HCT116 (cell line): ENCODE data around the gene UCP1. TPM values are rescaled to one million over a fixed set of nuclear protein-coding genes. Genes with fewer than 3 reads are reported as not detected.

Source experiments
- ATAC-seq: fragments of 200-7000 bp; cut with Tn5 transposase; 2 replicates; pipeline ENCODE4 v1.9.1; 2020; ENCODE audit warnings: mild to moderate bottlenecking, moderate library complexity
- BruUV-seq: library from RNA; stranded (reverse); fragments of 400-500 nt; replicated peaks from 2 replicates; lab custom pipeline; 2021; lab: Mats Ljungman, UMichigan
- CTCF ChIA-PET: fragments of 300-600 bp; sonication (Branson Sonifier 250); formaldehyde crosslinking; loops from one replicate; lab custom pipeline; 2021; ENCODE audit warnings: antibody characterized with exemption; lab: Charles Lee
- POLR2A ChIA-PET: fragments of 300-600, 350-600 bp; sonication (Branson Sonifier 250); formaldehyde crosslinking; loops from one replicate; lab custom pipeline; 2021; ENCODE audit warnings: antibody characterized with exemption; lab: Charles Lee
- RAD21 ChIA-PET, 2 experiments: fragments of 300-600 bp; sonication (Branson Sonifier 250); formaldehyde crosslinking; loops; one replicate each; lab custom pipeline; 2023; ENCODE audit warnings: low total read pairs in 2 of 2; ENCODE audit not compliant: uncharacterized antibody in 2 of 2, unreplicated experiment in 2 of 2, low non-redundant PET in 1 of 2; lab: Charles Lee
- DNase-seq: peaks from one replicate; pipeline ENCODE4 v3.0.0-alpha.2; 2010; ENCODE audit warnings: low read depth, low spot score
- H2AFZ ChIP-seq: fragments of 200-600 bp; shearing (Covaris generic), sonication (generic); 2 replicates; pipeline ENCODE4 v1.6.1; 2017; ENCODE audit warnings: low read depth, mixed run types, mixed read lengths, antibody characterized with exemption, low read length; ENCODE audit not compliant: poor library complexity, severe bottlenecking
- H3K27ac ChIP-seq: 2 replicates; pipeline ENCODE4 v1.5.1; 2012; ENCODE audit warnings: low read depth, low read length
- H3K27me3 ChIP-seq: fragments of 200-600 bp; sonication (generic); 2 replicates; pipeline ENCODE4 v1.6.1; 2016; ENCODE audit warnings: mixed run types, low read length, mixed read lengths; ENCODE audit not compliant: insufficient read depth
- H3K36me3 ChIP-seq, 2 experiments: fragments of 200-500 bp in 1 of 2; fragments of 200-600 bp in 1 of 2; sonication (Bioruptor generic) in 1 of 2; sonication (generic) in 1 of 2; 2 replicates each; pipeline versions ENCODE4 v1.5.1 to v1.6.1; 2014 to 2016; ENCODE audit warnings: low read length in 2 of 2, inconsistent platforms in 1 of 2, mixed read lengths in 1 of 2, mixed run types in 1 of 2; ENCODE audit not compliant: insufficient read depth in 2 of 2, control insufficient read depth in 1 of 2
- H3K4me1 ChIP-seq, 2 experiments: fragments of 200-600 bp in 1 of 2; sonication (generic) in 1 of 2; 2 replicates each; pipeline versions ENCODE4 v1.5.1 to v1.6.1; 2012 to 2017; ENCODE audit warnings: low read length in 2 of 2, inconsistent platforms in 1 of 2, mild to moderate bottlenecking in 1 of 2, mixed read lengths in 1 of 2, mixed run types in 1 of 2, moderate library complexity in 1 of 2; ENCODE audit not compliant: insufficient read depth in 2 of 2, control insufficient read depth in 1 of 2
- H3K4me2 ChIP-seq: fragments of 200-600 bp; sonication (generic); 2 replicates; pipeline ENCODE4 v1.6.1; 2017; ENCODE audit warnings: mixed run types, low read length, mixed read lengths
- H3K4me3 ChIP-seq, 2 experiments: fragments of 200-600 bp in 1 of 2; sonication (generic) in 1 of 2; replicated peaks in 1 of 2; 2 replicates each; pipeline ENCODE4 v1.5.1; 2011 to 2016; ENCODE audit warnings: low read length in 2 of 2, control low read depth in 1 of 2, low read depth in 1 of 2, mild to moderate bottlenecking in 1 of 2, mixed read lengths in 1 of 2, mixed run types in 1 of 2
- H3K79me2 ChIP-seq: fragments of 200-600 bp; sonication (generic); 2 replicates; pipeline ENCODE4 v1.6.1; 2017; ENCODE audit warnings: mild to moderate bottlenecking, mixed run types, low read length, moderate library complexity, mixed read lengths; ENCODE audit not compliant: insufficient read depth
- H3K9ac ChIP-seq: fragments of 200-600 bp; sonication (generic); 2 replicates; pipeline ENCODE4 v1.6.1; 2016; ENCODE audit warnings: low read length, mixed read lengths
- H3K9me2 ChIP-seq: fragments of 200-600 bp; sonication (generic), shearing (Covaris generic); 2 replicates; pipeline ENCODE4 v1.6.1; 2017; ENCODE audit warnings: mixed run types, mild to moderate bottlenecking, moderate library complexity; ENCODE audit not compliant: insufficient read depth
- H3K9me3 ChIP-seq, 2 experiments: fragments of 200-500 bp in 1 of 2; fragments of 200-600 bp in 1 of 2; sonication (Bioruptor generic) in 1 of 2; sonication (generic) in 1 of 2; 2 replicates each; pipeline ENCODE4 v1.6.1; 2014 to 2017; ENCODE audit warnings: low read length in 2 of 2, mixed read lengths in 2 of 2, inconsistent platforms in 1 of 2, low read depth in 1 of 2, mild to moderate bottlenecking in 1 of 2, mixed run types in 1 of 2, moderate library complexity in 1 of 2; ENCODE audit not compliant: control insufficient read depth in 1 of 2, insufficient read depth in 1 of 2
- H4K20me1 ChIP-seq: fragments of 200-600 bp; sonication (generic), shearing (Covaris generic); 2 replicates; pipeline ENCODE4 v1.6.1; 2017; ENCODE audit warnings: mixed run types, mild to moderate bottlenecking, moderate library complexity; ENCODE audit not compliant: insufficient read depth
- CBX3 ChIP-seq: IDR thresholded peaks from 2 replicates; pipeline ENCODE4 v1.6.1; 2012; ENCODE audit warnings: low read depth
- EGR1 ChIP-seq: IDR thresholded peaks from 2 replicates; pipeline ENCODE4 v1.6.1; 2012; ENCODE audit warnings: low read depth
- EZH2 ChIP-seq: fragments of 200-600 bp; sonication (generic); IDR thresholded peaks from 2 replicates; pipeline ENCODE4 v1.6.1; 2017; ENCODE audit warnings: antibody characterized with exemption, mixed run types
- EZH2phosphoT487 ChIP-seq: fragments of 200-600 bp; IDR thresholded peaks from 2 replicates; pipeline ENCODE4 v1.6.1; 2018; ENCODE audit warnings: antibody characterized with exemption, borderline replicate concordance
- FOSL1 ChIP-seq: IDR thresholded peaks from 2 replicates; pipeline ENCODE4 v1.6.1; 2012; ENCODE audit warnings: low read depth
- JUND ChIP-seq: IDR thresholded peaks from 2 replicates; pipeline ENCODE4 v1.6.1; 2012
- POLR2A ChIP-seq: IDR thresholded peaks from 2 replicates; pipeline ENCODE4 v1.7.0; 2011; ENCODE audit warnings: borderline replicate concordance; ENCODE audit not compliant: insufficient read depth, insufficient read length; ENCODE audit errors: extremely low read depth
- POLR2AphosphoS5 ChIP-seq: IDR thresholded peaks from 2 replicates; pipeline ENCODE4 v1.6.1; 2011; ENCODE audit warnings: mild to moderate bottlenecking, low read depth, low read length, moderate library complexity
- RAD21 ChIP-seq: IDR thresholded peaks from 2 replicates; pipeline ENCODE4 v1.6.1; 2012; ENCODE audit warnings: low read depth, mild to moderate bottlenecking
- SRF ChIP-seq: IDR thresholded peaks from 2 replicates; pipeline ENCODE4 v1.6.1; 2012; ENCODE audit warnings: low read depth
- TCF7L2 ChIP-seq: IDR thresholded peaks from 2 replicates; pipeline ENCODE4 v1.7.0; 2011; ENCODE audit warnings: borderline replicate concordance, inconsistent platforms; ENCODE audit not compliant: insufficient read depth, insufficient read length; ENCODE audit errors: extremely low read depth
- YY1 ChIP-seq: IDR thresholded peaks from 2 replicates; pipeline ENCODE4 v1.6.1; 2011; ENCODE audit warnings: low read length, low read depth, moderate library complexity, mild to moderate bottlenecking; ENCODE audit not compliant: insufficient replicate concordance; ENCODE audit errors: extremely low read depth
- ZFX ChIP-seq: fragments of 450-650 bp; IDR thresholded peaks from 2 replicates; pipeline ENCODE4 v1.6.1; 2017
- ZNF274 ChIP-seq: fragments of 200-500 bp; sonication (Bioruptor generic); IDR thresholded peaks from 2 replicates; pipeline ENCODE4 v1.6.1; 2014; ENCODE audit warnings: mild to moderate bottlenecking, low read depth, low read length, inconsistent platforms
- intact Hi-C: fragments of 100-400 bp; cut with micrococcal nuclease; formaldehyde crosslinking; loops from 2 replicates; pipeline ENCODE4 v1.10.0; 2022
- total RNA-seq: library from RNA; stranded (reverse); gene quantifications from one replicate; pipeline ENCODE4 v1.2.1, GENCODE V29; 2021; ENCODE audit not compliant: unreplicated experiment
- TF ChIP-seq, protein P1 (sequence below): IDR thresholded peaks from 2 replicates; pipeline ENCODE4 v1.6.1; 2012
- TF ChIP-seq, protein P2 (sequence below), 3 experiments: fragments of 200-600 bp in 1 of 3; sonication (generic) in 1 of 3; IDR thresholded peaks in 2 of 3; conservative IDR thresholded peaks in 1 of 3; 2 replicates each; pipeline ENCODE4 v1.5.1; 2012 to 2017; ENCODE audit warnings: low read depth in 2 of 3, low read length in 2 of 3, antibody characterized with exemption in 1 of 3, borderline replicate concordance in 1 of 3, control low read depth in 1 of 3, mild to moderate bottlenecking in 1 of 3, mixed read lengths in 1 of 3, mixed run types in 1 of 3, moderate library complexity in 1 of 3; ENCODE audit not compliant: insufficient read depth in 1 of 3
- TF ChIP-seq, protein P3 (sequence below): IDR thresholded peaks from 2 replicates; pipeline ENCODE4 v1.6.1; 2012
- TF ChIP-seq, protein P4 (sequence below): IDR thresholded peaks from 2 replicates; pipeline ENCODE4 v1.6.1; 2011; ENCODE audit warnings: mild to moderate bottlenecking, low read length, moderate library complexity; ENCODE audit not compliant: insufficient replicate concordance; ENCODE audit errors: extremely low read depth
- TF ChIP-seq, protein P5 (sequence below): IDR thresholded peaks from 2 replicates; pipeline ENCODE4 v1.6.1; 2012; ENCODE audit warnings: low read depth

The UCP1 gene
- total RNA-seq, 1 experiment from 2014 or later, result not detected

DNA sequence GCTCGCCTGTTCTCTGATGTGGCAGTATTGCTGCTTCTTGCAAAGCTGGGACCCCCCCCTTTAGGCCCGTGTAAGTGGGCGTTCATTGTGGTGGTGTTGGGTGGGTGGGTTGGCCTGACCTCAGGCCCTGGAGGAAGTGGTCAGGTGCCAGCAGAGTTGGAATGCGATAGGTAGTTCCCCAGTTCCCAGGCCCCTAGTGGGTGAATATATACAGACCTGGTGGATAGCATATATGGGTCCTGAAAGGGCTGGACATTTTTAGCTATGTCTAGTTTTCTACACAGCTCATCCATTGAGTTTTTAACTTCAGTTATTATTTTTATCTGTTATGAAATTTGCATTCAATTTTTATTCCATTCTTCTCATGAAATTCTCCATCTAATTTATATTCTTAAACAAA, 35.8 kb upstream of the UCP1 start:
- Histone ChIP-seq H3K4me3 (no peak overlapping the region), H3K9me3 (no peaks in the 10 kb centered on the region), H3K4me2 (no peak overlapping the region), H3K79me2 (no peaks in the 10 kb centered on the region), H3K27me3 (no peaks in the 10 kb centered on the region), H3K4me1 (0 out of 4 replicates have a peak, but pooled peaks cover 0 to 1% of the 10 kb centered on the region in 2 experiments), H3K36me3 (no peaks in the 10 kb centered on the region), H3K9me2 (no peaks in the 10 kb centered on the region; the same call in 1 of the 2 replicates), H3K27ac (no peak overlapping the region), H4K20me1 (no peaks in the 10 kb centered on the region), H3K9ac (no peak overlapping the region), H2AFZ (no peak overlapping the region)
- DNase-seq, result no peak
- BruUV-seq, result no TSS peak
- POLR2A ChIA-PET, result no interaction called here
- no peak for ATAC-seq
- TF ChIP-seq, protein P1, sequence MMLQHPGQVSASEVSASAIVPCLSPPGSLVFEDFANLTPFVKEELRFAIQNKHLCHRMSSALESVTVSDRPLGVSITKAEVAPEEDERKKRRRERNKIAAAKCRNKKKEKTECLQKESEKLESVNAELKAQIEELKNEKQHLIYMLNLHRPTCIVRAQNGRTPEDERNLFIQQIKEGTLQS, result no peak
- no peak for TF ChIP-seq POLR2A
- TF ChIP-seq TCF7L2, result no peak
- no peak for TF ChIP-seq EZH2phosphoT487
- TF ChIP-seq ZNF274, result no peak
- TF ChIP-seq POLR2AphosphoS5, result no peak
- no peak for TF ChIP-seq YY1
- TF ChIP-seq, protein P2, sequence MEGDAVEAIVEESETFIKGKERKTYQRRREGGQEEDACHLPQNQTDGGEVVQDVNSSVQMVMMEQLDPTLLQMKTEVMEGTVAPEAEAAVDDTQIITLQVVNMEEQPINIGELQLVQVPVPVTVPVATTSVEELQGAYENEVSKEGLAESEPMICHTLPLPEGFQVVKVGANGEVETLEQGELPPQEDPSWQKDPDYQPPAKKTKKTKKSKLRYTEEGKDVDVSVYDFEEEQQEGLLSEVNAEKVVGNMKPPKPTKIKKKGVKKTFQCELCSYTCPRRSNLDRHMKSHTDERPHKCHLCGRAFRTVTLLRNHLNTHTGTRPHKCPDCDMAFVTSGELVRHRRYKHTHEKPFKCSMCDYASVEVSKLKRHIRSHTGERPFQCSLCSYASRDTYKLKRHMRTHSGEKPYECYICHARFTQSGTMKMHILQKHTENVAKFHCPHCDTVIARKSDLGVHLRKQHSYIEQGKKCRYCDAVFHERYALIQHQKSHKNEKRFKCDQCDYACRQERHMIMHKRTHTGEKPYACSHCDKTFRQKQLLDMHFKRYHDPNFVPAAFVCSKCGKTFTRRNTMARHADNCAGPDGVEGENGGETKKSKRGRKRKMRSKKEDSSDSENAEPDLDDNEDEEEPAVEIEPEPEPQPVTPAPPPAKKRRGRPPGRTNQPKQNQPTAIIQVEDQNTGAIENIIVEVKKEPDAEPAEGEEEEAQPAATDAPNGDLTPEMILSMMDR (IDR thresholded peaks at IDR 0.05 in 2 of 3, conservative IDR thresholded peaks at IDR 0.05 in 1 of 3; ENCODE audit: borderline replicate concordance in 1 of 3, insufficient read depth in 1 of 3, low read depth in 2 of 3, low read length in 2 of 3), result no peak; a peak in 1 of 6 replicates
- no peak for TF ChIP-seq ZFX
- TF ChIP-seq FOSL1, result no peak
- no peak for TF ChIP-seq JUND
- TF ChIP-seq, protein P3, sequence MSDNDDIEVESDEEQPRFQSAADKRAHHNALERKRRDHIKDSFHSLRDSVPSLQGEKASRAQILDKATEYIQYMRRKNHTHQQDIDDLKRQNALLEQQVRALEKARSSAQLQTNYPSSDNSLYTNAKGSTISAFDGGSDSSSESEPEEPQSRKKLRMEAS, result no peak
- TF ChIP-seq EZH2, result no peak
- TF ChIP-seq, protein P4, sequence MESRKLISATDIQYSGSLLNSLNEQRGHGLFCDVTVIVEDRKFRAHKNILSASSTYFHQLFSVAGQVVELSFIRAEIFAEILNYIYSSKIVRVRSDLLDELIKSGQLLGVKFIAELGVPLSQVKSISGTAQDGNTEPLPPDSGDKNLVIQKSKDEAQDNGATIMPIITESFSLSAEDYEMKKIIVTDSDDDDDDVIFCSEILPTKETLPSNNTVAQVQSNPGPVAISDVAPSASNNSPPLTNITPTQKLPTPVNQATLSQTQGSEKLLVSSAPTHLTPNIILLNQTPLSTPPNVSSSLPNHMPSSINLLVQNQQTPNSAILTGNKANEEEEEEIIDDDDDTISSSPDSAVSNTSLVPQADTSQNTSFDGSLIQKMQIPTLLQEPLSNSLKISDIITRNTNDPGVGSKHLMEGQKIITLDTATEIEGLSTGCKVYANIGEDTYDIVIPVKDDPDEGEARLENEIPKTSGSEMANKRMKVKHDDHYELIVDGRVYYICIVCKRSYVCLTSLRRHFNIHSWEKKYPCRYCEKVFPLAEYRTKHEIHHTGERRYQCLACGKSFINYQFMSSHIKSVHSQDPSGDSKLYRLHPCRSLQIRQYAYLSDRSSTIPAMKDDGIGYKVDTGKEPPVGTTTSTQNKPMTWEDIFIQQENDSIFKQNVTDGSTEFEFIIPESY, result no peak
- no peak for TF ChIP-seq CBX3
- TF ChIP-seq SRF, result no peak
- TF ChIP-seq, protein P5, sequence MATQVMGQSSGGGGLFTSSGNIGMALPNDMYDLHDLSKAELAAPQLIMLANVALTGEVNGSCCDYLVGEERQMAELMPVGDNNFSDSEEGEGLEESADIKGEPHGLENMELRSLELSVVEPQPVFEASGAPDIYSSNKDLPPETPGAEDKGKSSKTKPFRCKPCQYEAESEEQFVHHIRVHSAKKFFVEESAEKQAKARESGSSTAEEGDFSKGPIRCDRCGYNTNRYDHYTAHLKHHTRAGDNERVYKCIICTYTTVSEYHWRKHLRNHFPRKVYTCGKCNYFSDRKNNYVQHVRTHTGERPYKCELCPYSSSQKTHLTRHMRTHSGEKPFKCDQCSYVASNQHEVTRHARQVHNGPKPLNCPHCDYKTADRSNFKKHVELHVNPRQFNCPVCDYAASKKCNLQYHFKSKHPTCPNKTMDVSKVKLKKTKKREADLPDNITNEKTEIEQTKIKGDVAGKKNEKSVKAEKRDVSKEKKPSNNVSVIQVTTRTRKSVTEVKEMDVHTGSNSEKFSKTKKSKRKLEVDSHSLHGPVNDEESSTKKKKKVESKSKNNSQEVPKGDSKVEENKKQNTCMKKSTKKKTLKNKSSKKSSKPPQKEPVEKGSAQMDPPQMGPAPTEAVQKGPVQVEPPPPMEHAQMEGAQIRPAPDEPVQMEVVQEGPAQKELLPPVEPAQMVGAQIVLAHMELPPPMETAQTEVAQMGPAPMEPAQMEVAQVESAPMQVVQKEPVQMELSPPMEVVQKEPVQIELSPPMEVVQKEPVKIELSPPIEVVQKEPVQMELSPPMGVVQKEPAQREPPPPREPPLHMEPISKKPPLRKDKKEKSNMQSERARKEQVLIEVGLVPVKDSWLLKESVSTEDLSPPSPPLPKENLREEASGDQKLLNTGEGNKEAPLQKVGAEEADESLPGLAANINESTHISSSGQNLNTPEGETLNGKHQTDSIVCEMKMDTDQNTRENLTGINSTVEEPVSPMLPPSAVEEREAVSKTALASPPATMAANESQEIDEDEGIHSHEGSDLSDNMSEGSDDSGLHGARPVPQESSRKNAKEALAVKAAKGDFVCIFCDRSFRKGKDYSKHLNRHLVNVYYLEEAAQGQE, result no peak
- no peak for TF ChIP-seq EGR1
- no peak for TF ChIP-seq RAD21
- intact Hi-C loops, result no loop called here
- CTCF ChIA-PET, result interaction anchor here (1.5 kb wide), 1 partner anchor 244 kb away, joined by 3 read pairs; no protein-coding TSS in a partner anchor
- RAD21 ChIA-PET, result no interaction called here
